ENCODE data around the gene MYO15B.

DNA sequence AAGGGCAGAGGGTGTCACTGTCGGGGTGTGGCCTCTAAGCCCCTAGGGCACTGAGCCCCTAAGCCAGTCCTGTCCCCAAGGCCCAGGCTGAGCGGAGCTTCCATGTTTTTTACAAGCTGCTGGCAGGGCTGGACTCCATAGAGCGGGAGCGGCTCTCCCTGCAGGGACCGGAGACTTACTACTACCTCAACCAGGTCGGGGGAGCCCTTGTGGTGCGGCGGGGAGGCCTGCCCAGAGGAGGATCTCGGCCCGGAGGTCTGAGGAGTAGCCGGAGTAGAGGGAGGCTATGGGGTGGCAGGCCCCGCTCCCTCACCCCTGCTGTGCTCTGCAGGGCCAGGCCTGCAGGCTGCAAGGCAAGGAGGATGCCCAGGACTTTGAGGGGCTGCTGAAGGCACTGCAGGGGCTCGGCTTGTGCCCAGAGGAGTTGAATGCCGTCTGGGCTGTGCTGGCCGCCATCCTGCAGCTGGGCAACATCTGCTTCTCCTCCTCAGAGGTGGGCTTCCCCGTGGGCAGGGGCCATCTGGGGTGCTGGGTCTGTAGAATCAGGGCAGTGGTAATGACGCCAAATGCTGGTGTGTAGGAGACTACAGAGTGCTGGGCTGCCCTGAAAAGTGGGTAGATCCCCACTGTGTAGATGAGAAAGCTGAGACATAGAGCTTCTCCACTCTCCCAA is 4.9 kb downstream of the MYO15B start:
- TF ChIP-seq POLR2AphosphoS5 (IDR thresholded peaks at IDR 0.05; ENCODE audit: low read depth, low read length) (no peak), SIN3A (IDR thresholded peaks at IDR 0.05; ENCODE audit: borderline replicate concordance, insufficient read depth, low read length) (no peak)

Data from PFSK-1 (cell line).